Keratinocyte (primary cell): ENCODE results near the gene KRT73. TPM values are rescaled to one million over a fixed set of nuclear protein-coding genes. Genes with fewer than 3 reads are reported as not detected.

ENCODE experiments used
- DNase-seq: peaks from one replicate; pipeline ENCODE4 v3.0.0-alpha.2; 2011; ENCODE audit warnings: low read depth, missing footprints, low spot score
- FAIRE-seq: peaks from 2 replicates; lab custom pipeline; 2011; peaks lifted over from hg19 to GRCh38; lab: Jason Lieb, UNC
- H2AFZ ChIP-seq: 2 replicates; pipeline ENCODE4 v1.6.0; 2012; ENCODE audit warnings: low read length, control low read depth, inconsistent platforms; ENCODE audit not compliant: control insufficient read depth
- H3K27ac ChIP-seq: 2 replicates; pipeline ENCODE4 v1.5.1; 2011; ENCODE audit warnings: low read length; ENCODE audit not compliant: control insufficient read depth, insufficient read depth
- H3K27me3 ChIP-seq: 3 replicates; pipeline ENCODE4 v1.6.0; 2011; ENCODE audit warnings: low read length; ENCODE audit not compliant: control insufficient read depth, insufficient read depth; ENCODE audit errors: extremely low read depth
- H3K36me3 ChIP-seq, 2 experiments: 2 replicates in 1 of 2; 3 replicates in 1 of 2; pipeline ENCODE4 v1.5.1; 2011; ENCODE audit warnings: low read length in 2 of 2, mild to moderate bottlenecking in 1 of 2; ENCODE audit not compliant: control insufficient read depth in 2 of 2, insufficient read depth in 2 of 2; ENCODE audit errors: extremely low read depth in 1 of 2
- H3K4me1 ChIP-seq: 3 replicates; pipeline ENCODE4 v1.5.1; 2011; ENCODE audit warnings: low read length; ENCODE audit not compliant: control insufficient read depth, insufficient read depth; ENCODE audit errors: extremely low read depth
- H3K4me2 ChIP-seq: 3 replicates; pipeline ENCODE4 v1.6.0; 2011; ENCODE audit warnings: low read depth, low read length; ENCODE audit not compliant: control insufficient read depth, insufficient read depth; ENCODE audit errors: extremely low read depth
- H3K4me3 ChIP-seq, 3 experiments: fragments of 200-600 bp in 1 of 3; sonication (generic) in 1 of 3; 2 replicates in 2 of 3; 3 replicates in 1 of 3; pipeline ENCODE4 v1.5.1; 2011 to 2016; ENCODE audit warnings: low read length in 3 of 3, mild to moderate bottlenecking in 3 of 3, control low read depth in 2 of 3, inconsistent platforms in 1 of 3, low read depth in 1 of 3, mixed read lengths in 1 of 3, mixed run types in 1 of 3, moderate library complexity in 1 of 3; ENCODE audit not compliant: control insufficient read depth in 2 of 3, insufficient read depth in 2 of 3; ENCODE audit errors: extremely low read depth in 1 of 3
- H3K79me2 ChIP-seq: 2 replicates; pipeline ENCODE4 v1.6.0; 2012; ENCODE audit warnings: low read length; ENCODE audit not compliant: control insufficient read depth, insufficient read depth
- H3K9ac ChIP-seq: 3 replicates; pipeline ENCODE4 v1.6.0; 2011; ENCODE audit warnings: low read length; ENCODE audit not compliant: control insufficient read depth, insufficient read depth; ENCODE audit errors: extremely low read depth
- H3K9me1 ChIP-seq: 3 replicates; pipeline ENCODE4 v1.6.0; 2011; ENCODE audit warnings: low read length; ENCODE audit not compliant: control insufficient read depth, insufficient read depth; ENCODE audit errors: extremely low read depth
- H3K9me3 ChIP-seq: 2 replicates; pipeline ENCODE4 v1.5.1; 2012; ENCODE audit warnings: low read depth, low read length; ENCODE audit not compliant: control insufficient read depth
- H4K20me1 ChIP-seq: 3 replicates; pipeline ENCODE4 v1.6.0; 2011; ENCODE audit warnings: low read length; ENCODE audit not compliant: control insufficient read depth, insufficient read depth; ENCODE audit errors: extremely low read depth
- CTCF ChIP-seq, 3 experiments: IDR thresholded peaks in 1 of 3; conservative IDR thresholded peaks in 1 of 3; optimal IDR thresholded peaks in 1 of 3; 2 replicates in 2 of 3; 3 replicates in 1 of 3; pipeline versions ENCODE3 to v1.5.1; 2011; ENCODE audit warnings: low read length in 3 of 3, mild to moderate bottlenecking in 3 of 3, moderate library complexity in 2 of 3, control low read depth in 1 of 3, inconsistent platforms in 1 of 3; ENCODE audit not compliant: insufficient read depth in 2 of 3; ENCODE audit errors: extremely low read depth in 1 of 3
- EZH2 ChIP-seq: IDR thresholded peaks from one replicate; pipeline ENCODE4 v1.6.1; 2012; ENCODE audit warnings: inconsistent platforms, mild to moderate bottlenecking, low read length, moderate library complexity
- dilution Hi-C: fragments of 300-500 bp; cut with MboI; formaldehyde crosslinking; loops from one replicate; pipeline ENCODE4 v1.7.0; 2020; ENCODE audit warnings: low sequenced_read_pairs; ENCODE audit not compliant: extremely low pct_ligation_motif_present
- polyA plus RNA-seq, 5 experiments: library from polyadenylated mRNA; depleted of rRNA in 3 of 5; stranded (reverse) in 3 of 5; stranded (forward) in 1 of 5; unstranded in 1 of 5; fragments of >200 nt; gene quantifications; 1 replicate in 1 of 5; 2 replicates in 3 of 5; 3 replicates in 1 of 5; pipeline versions ENCODE4 v1.2.1 to v1.2.3, GENCODE V29; 2011 to 2012; ENCODE audit warnings: missing spikeins in 2 of 5, low read depth in 1 of 5, low replicate concordance in 1 of 5

KRT73 gene
- polyA plus RNA-seq, 1 donor (not counting 4 experiments of a cell fraction or from before 2014, with no cell fraction given) = 0.03 TPM

GRCh38 chr12:52630599-52631200, 12.3 kb upstream of the KRT73 start:
- Histone ChIP-seq H4K20me1 (no peaks in the 10 kb centered on the region), H3K27me3 (peaks cover 46% of the 10 kb centered on the region), H3K9me3 (no peaks in the 10 kb centered on the region), H3K4me2 (no peak overlapping the region), H3K27ac (no peak overlapping the region), H2AFZ (no peak overlapping the region), H3K4me3 (no peak overlapping the region), H3K36me3 (no peaks in the 10 kb centered on the region), H3K4me1 (no peaks in the 10 kb centered on the region), H3K9ac (no peak overlapping the region), H3K79me2 (no peaks in the 10 kb centered on the region), H3K9me1 (peaks cover 3% of the 10 kb centered on the region)
- FAIRE-seq = no peak
- TF ChIP-seq CTCF (optimal IDR thresholded peaks at IDR 0.05 in 1 of 3, IDR thresholded peaks at IDR 0.05 in 1 of 3, conservative IDR thresholded peaks at IDR 0.05 in 1 of 3; ENCODE audit: extremely low read depth in 1 of 3, insufficient read depth in 2 of 3, low read length in 3 of 3) (no peak), EZH2 (no peak)
- DNase-seq = no peak
- dilution Hi-C loops = no loop called here

DNA sequence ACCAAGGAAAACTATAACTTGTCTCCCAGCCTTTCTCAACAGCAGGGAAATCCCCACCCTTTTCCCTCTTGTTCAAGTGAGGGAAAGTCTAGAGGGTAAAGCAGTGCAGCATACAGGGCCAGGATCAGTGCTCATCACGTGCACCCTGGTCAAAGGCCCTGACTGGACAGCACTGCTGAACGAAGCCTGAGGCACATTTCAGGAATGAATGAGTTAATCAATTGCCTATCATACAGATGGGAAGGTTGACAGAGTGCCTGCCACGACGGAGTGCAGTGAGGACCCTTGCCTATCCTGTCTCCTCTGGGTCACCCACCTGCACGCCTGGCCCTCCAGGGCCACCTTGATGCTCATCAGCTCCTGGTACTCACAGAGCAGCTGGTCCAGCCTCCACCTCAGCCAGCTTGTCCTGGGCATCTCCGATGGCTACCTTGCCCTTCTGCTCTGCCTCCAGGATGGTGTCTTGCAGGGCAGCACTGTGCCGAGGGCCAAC, 11.7 kb upstream of the KRT73 start:
- DNase-seq (no peak), FAIRE-seq (no peak)
- dilution Hi-C loops = no loop called here
- H3K9me3 ChIP-seq = no peaks in the 10 kb centered on the region
- TF ChIP-seq CTCF (optimal IDR thresholded peaks at IDR 0.05 in 1 of 3, IDR thresholded peaks at IDR 0.05 in 1 of 3, conservative IDR thresholded peaks at IDR 0.05 in 1 of 3; ENCODE audit: extremely low read depth in 1 of 3, insufficient read depth in 2 of 3, low read length in 3 of 3) (no peak), EZH2 (no peak)
- H3K27me3 ChIP-seq = peaks cover 46% of the 10 kb centered on the region
- H4K20me1 ChIP-seq = no peaks in the 10 kb centered on the region
- no peaks in the 10 kb centered on the region for H3K4me1 ChIP-seq
- no peak overlapping the region for H3K27ac ChIP-seq
- H3K4me3 ChIP-seq = no peak overlapping the region
- H2AFZ ChIP-seq = no peak overlapping the region
- H3K9ac ChIP-seq = no peak overlapping the region
- peaks cover 3% of the 10 kb centered on the region for H3K9me1 ChIP-seq
- H3K4me2 ChIP-seq = no peak overlapping the region
- H3K36me3 ChIP-seq = no peaks in the 10 kb centered on the region
- H3K79me2 ChIP-seq = no peaks in the 10 kb centered on the region
